Fibroblast of mammary gland (primary cell): ENCODE data around the gene CSDE1.
"Not testable (repeated sequence)": the region's sequence is repeated elsewhere in the genome, so short reads cannot be mapped to it uniquely, and the experiment has no call there.

Source experiments
- DNase-seq: peaks from one replicate; pipeline ENCODE4 v3.0.0-alpha.2; 2010; ENCODE audit warnings: low read depth
- H3K4me3 ChIP-seq: 2 replicates; pipeline ENCODE4 v1.5.1; 2011; ENCODE audit warnings: low read depth, mild to moderate bottlenecking, low read length, moderate library complexity; ENCODE audit not compliant: control insufficient read depth
- TF ChIP-seq, protein P1 (sequence below): conservative IDR thresholded peaks from 2 replicates; pipeline ENCODE4 v1.5.1; 2011; ENCODE audit warnings: low read depth, low read length, inconsistent platforms; ENCODE audit not compliant: control insufficient read depth, insufficient read depth

CSDE1 gene

DNA sequence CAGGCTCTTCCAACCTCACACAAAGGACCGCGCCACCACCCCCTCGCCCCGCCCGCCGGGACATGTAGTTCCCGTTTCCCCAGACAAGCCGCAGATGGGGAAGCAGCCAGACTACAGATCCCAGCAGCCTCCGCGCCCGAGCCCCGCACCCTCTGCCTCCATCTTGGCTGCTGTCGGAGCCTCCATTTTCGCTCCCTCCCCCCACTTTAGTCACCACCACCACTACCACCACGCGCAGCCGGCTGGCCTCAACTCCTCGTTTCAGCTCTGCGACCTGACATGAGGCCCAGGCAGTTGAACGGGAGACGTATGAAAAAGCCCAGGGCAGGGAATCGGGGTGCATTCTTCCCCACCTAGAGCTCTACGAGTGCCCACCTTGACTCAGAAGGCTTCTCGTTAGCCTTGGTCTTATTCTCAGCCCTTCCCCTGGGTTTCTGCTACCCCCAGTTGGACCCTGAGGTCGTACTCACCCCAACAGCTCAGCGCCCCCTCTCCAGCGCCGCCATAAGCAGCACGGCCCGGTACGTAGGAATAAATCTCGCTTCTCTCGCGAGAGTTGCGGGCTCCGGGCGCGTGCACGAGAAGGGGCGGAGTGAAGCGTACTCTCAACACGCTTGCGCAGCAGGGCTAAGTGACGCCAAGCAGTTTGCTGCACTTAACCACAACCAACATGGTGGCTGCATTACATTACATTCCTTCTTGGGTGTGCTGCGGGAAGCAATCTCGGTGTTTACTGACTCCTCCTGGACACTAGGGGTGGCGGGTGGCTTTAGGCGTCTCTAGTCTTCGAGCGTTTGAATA is at the start of gene CSDE1:
Gene CSDE1, minus strand, starts transcription at position 530 of the 801 bp plus-strand sequence. CDS start 18,094 bp downstream, outside the sequence.
- H3K4me3 ChIP-seq, result peak within 1 kb of the TSS; percentile 94
- peak; percentile 98 for DNase-seq
- TF ChIP-seq, protein P1, sequence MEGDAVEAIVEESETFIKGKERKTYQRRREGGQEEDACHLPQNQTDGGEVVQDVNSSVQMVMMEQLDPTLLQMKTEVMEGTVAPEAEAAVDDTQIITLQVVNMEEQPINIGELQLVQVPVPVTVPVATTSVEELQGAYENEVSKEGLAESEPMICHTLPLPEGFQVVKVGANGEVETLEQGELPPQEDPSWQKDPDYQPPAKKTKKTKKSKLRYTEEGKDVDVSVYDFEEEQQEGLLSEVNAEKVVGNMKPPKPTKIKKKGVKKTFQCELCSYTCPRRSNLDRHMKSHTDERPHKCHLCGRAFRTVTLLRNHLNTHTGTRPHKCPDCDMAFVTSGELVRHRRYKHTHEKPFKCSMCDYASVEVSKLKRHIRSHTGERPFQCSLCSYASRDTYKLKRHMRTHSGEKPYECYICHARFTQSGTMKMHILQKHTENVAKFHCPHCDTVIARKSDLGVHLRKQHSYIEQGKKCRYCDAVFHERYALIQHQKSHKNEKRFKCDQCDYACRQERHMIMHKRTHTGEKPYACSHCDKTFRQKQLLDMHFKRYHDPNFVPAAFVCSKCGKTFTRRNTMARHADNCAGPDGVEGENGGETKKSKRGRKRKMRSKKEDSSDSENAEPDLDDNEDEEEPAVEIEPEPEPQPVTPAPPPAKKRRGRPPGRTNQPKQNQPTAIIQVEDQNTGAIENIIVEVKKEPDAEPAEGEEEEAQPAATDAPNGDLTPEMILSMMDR, result peak; percentile 45

DNA sequence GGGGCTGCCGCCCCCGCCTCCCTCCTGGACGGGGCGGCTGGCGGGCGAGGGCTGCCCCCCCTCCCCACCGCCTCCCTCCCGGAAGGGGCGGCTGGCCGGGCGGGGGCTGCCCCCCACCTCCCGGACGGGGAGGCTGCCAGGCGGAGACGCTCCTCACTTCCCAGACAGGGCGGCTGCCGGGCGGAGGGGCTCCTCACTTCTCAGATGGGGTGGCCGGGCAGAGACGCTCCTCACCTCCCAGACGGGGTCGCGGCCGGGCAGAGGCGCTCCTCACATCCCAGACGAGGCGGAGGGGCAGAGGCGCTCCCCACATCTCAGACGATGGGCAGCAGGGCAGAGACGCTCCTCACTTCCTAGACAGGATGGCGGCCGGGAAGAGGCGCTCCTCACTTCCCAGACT is 46.7 kb upstream of the CSDE1 start:
- H3K4me3 ChIP-seq, result not testable (repeated sequence)

GRCh38 chr1:114803001-114803400 is 45.2 kb upstream of the CSDE1 start:
- peak; percentile 13 for DNase-seq
- TF ChIP-seq, protein P1, result no peak

More for the DNA sequence above, 46.7 kb upstream of the CSDE1 start:
- DNase-seq, result not testable (repeated sequence)

GRCh38 chr1:114794038-114794437 is 36.3 kb upstream of the CSDE1 start:
- H3K4me3 ChIP-seq, result no peak overlapping the region
- TF ChIP-seq, protein P1, result no peak
- no peak for DNase-seq

More at GRCh38 chr1:114803001-114803400, 45.2 kb upstream of the CSDE1 start:
- no peak overlapping the region for H3K4me3 ChIP-seq

DNA sequence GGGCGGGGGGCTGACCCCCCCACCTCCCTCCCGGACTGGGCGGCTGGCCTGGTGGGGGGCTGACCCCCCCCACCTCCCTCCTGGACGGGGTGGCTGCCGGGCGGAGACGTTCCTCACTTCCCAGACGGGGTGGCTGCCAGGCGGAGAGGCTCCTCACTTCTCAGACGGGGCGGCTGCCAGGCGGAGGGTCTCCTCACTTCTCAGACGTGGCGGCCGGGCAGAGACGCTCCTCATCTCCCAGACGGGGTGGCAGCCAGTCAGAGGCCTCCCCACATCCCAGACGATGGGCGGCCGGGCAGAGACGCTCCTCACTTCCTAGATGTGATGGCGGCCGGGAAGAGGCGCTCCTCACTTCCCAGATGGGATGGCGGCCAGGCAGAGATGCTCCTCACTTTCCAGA is 32.8 kb upstream of the CSDE1 start:
- not testable (repeated sequence) for H3K4me3 ChIP-seq, DNase-seq

GRCh38 chr1:114786440-114786839 is 28.7 kb upstream of the CSDE1 start:
- DNase-seq, H3K4me3 ChIP-seq: not testable (repeated sequence)

GRCh38 chr1:114782476-114782875 is 24.7 kb upstream of the CSDE1 start:
- DNase-seq, result no peak
- H3K4me3 ChIP-seq, result no peak overlapping the region
- TF ChIP-seq, protein P1, result no peak

- TF ChIP-seq, protein P1, result no peak
- peak; percentile 91 for DNase-seq
- H3K4me3 ChIP-seq, result peak within 1 kb of the TSS; percentile 98
Observed at GRCh38 chr1:114780344-114781226, 22.8 kb upstream of the CSDE1 start, which contains the start of gene SIKE1. SIKE1 (minus strand) TSS chr1:114780685; CDS start chr1:114780607, 78 bp downstream.
